H9 (cell line): ENCODE results near the gene STIMATE. TPM values are rescaled to one million over a fixed set of nuclear protein-coding genes. Genes with fewer than 3 reads are reported as not detected.

ENCODE experiments used
- DNase-seq: peaks from one replicate; pipeline ENCODE4 v3.0.0-alpha.2; 2017
- H2AFZ ChIP-seq: one replicate; pipeline ENCODE4 v1.6.1; 2013; ENCODE audit warnings: mild to moderate bottlenecking, low read length, control low read depth, moderate library complexity
- H2AK5ac ChIP-seq: 2 replicates; pipeline ENCODE4 v1.6.1; 2013; ENCODE audit warnings: low read length, control low read depth, mixed read lengths; ENCODE audit not compliant: insufficient read length
- H2BK120ac ChIP-seq: one replicate; pipeline ENCODE4 v1.6.1; 2013; ENCODE audit warnings: low read depth, mild to moderate bottlenecking, low read length, control low read depth, inconsistent platforms; ENCODE audit not compliant: poor library complexity, severe bottlenecking
- H2BK12ac ChIP-seq: 2 replicates; pipeline ENCODE4 v1.6.1; 2013; ENCODE audit warnings: low read length, control low read depth, mixed read lengths, low read depth; ENCODE audit not compliant: insufficient read length
- H2BK15ac ChIP-seq: 2 replicates; pipeline ENCODE4 v1.6.1; 2013; ENCODE audit warnings: low read depth, low read length, control low read depth
- H2BK20ac ChIP-seq: one replicate; pipeline ENCODE4 v1.6.1; 2013; ENCODE audit warnings: low read depth, mild to moderate bottlenecking, low read length, control low read depth, inconsistent platforms; ENCODE audit not compliant: poor library complexity, severe bottlenecking
- H2BK5ac ChIP-seq: 2 replicates; pipeline ENCODE4 v1.6.1; 2013; ENCODE audit warnings: low read length, control low read depth, mixed read lengths; ENCODE audit not compliant: insufficient read length
- H3K14ac ChIP-seq: 2 replicates; pipeline ENCODE4 v1.6.1; 2013; ENCODE audit warnings: low read length, control low read depth; ENCODE audit not compliant: insufficient read depth
- H3K18ac ChIP-seq: 2 replicates; pipeline ENCODE4 v1.6.1; 2013; ENCODE audit warnings: low read depth, mild to moderate bottlenecking, mixed read lengths, low read length, control low read depth; ENCODE audit not compliant: insufficient read length
- H3K23ac ChIP-seq: 2 replicates; pipeline ENCODE4 v1.6.1; 2013; ENCODE audit warnings: low read length, control low read depth, mixed read lengths, low read depth; ENCODE audit not compliant: insufficient read length
- H3K23me2 ChIP-seq: 2 replicates; pipeline ENCODE4 v1.6.1; 2013; ENCODE audit warnings: low read depth, mild to moderate bottlenecking, mixed read lengths, low read length, control low read depth; ENCODE audit not compliant: insufficient read length, poor library complexity, severe bottlenecking
- H3K27ac ChIP-seq: 2 replicates; pipeline ENCODE4 v1.5.1; 2013; ENCODE audit warnings: low read length, control low read depth, mixed read lengths, low read depth; ENCODE audit not compliant: insufficient read length
- H3K27me3 ChIP-seq: 2 replicates; pipeline ENCODE4 v1.6.1; 2013; ENCODE audit warnings: low read length, control low read depth, inconsistent platforms; ENCODE audit not compliant: insufficient read depth
- H3K4ac ChIP-seq: 2 replicates; pipeline ENCODE4 v1.6.1; 2013; ENCODE audit warnings: low read depth, mild to moderate bottlenecking, control low read depth, inconsistent platforms, low read length, moderate library complexity
- H3K4me1 ChIP-seq: 2 replicates; pipeline ENCODE4 v1.6.1; 2013; ENCODE audit warnings: low read length, control low read depth, inconsistent platforms; ENCODE audit not compliant: insufficient read depth
- H3K4me2 ChIP-seq: 2 replicates; pipeline ENCODE4 v1.6.1; 2013; ENCODE audit warnings: low read length, control low read depth, mixed read lengths; ENCODE audit not compliant: insufficient read length, insufficient read depth
- H3K56ac ChIP-seq: 2 replicates; pipeline ENCODE4 v1.6.1; 2013; ENCODE audit warnings: low read depth, mild to moderate bottlenecking, mixed read lengths, low read length, control low read depth; ENCODE audit not compliant: insufficient read length
- H3K79me1 ChIP-seq: 2 replicates; pipeline ENCODE4 v1.6.1; 2013; ENCODE audit warnings: low read depth, mild to moderate bottlenecking, moderate library complexity, low read length, control low read depth, inconsistent platforms; ENCODE audit not compliant: insufficient read depth, poor library complexity, severe bottlenecking
- H3K79me2 ChIP-seq: 2 replicates; pipeline ENCODE4 v1.6.1; 2013; ENCODE audit warnings: low read length, control low read depth, inconsistent platforms; ENCODE audit not compliant: insufficient read depth
- H3K9ac ChIP-seq: 2 replicates; pipeline ENCODE4 v1.6.1; 2013; ENCODE audit warnings: low read length, control low read depth, mixed read lengths; ENCODE audit not compliant: insufficient read length; ENCODE audit errors: extremely low read depth
- H3K9me3 ChIP-seq: one replicate; pipeline ENCODE4 v1.6.1; 2013; ENCODE audit warnings: low read depth, low read length, inconsistent platforms; ENCODE audit not compliant: control insufficient read depth
- H3T11ph ChIP-seq: one replicate; pipeline ENCODE4 v1.6.1; 2013; ENCODE audit warnings: mild to moderate bottlenecking, low read length, control low read depth, inconsistent platforms
- H4K20me1 ChIP-seq: one replicate; pipeline ENCODE4 v1.6.1; 2013; ENCODE audit not compliant: control insufficient read depth, insufficient read length, insufficient read depth
- H4K5ac ChIP-seq: 2 replicates; pipeline ENCODE4 v1.6.1; 2013; ENCODE audit warnings: low read depth, mild to moderate bottlenecking, mixed read lengths, low read length, control low read depth; ENCODE audit not compliant: insufficient read length
- H4K8ac ChIP-seq: replicated peaks from 2 replicates; pipeline ENCODE4 v1.6.1; 2013; ENCODE audit warnings: low read length, control low read depth, mixed read lengths, low read depth; ENCODE audit not compliant: insufficient read length
- H4K91ac ChIP-seq: 2 replicates; pipeline ENCODE4 v1.6.1; 2013; ENCODE audit warnings: low read depth, mild to moderate bottlenecking, moderate library complexity, mixed read lengths, low read length, control low read depth; ENCODE audit not compliant: insufficient read length
- H3K27ac Mint-ChIP-seq, 3 experiments: 2 replicates in 2 of 3; 3 replicates in 1 of 3; pipeline ENCODE4 v1.8.0; 2020 to 2021; ENCODE audit warnings: mixed read lengths in 3 of 3, mild to moderate bottlenecking in 1 of 3, moderate library complexity in 1 of 3
- H3K27me3 Mint-ChIP-seq: 2 replicates; pipeline ENCODE4 v1.8.0; 2021; ENCODE audit warnings: low read depth, mild to moderate bottlenecking, moderate library complexity, mixed read lengths
- H3K36me3 Mint-ChIP-seq, 3 experiments: 2 replicates in 2 of 3; 3 replicates in 1 of 3; pipeline ENCODE4 v1.8.0; 2020 to 2021; ENCODE audit warnings: low read depth in 3 of 3, mixed read lengths in 3 of 3; ENCODE audit not compliant: insufficient read depth in 1 of 3
- H3K4me1 Mint-ChIP-seq, 2 experiments: 2 replicates each; pipeline ENCODE4 v1.8.0; 2020; ENCODE audit warnings: mixed read lengths in 2 of 2
- H3K4me3 Mint-ChIP-seq, 2 experiments: 2 replicates in 1 of 2; 3 replicates in 1 of 2; pipeline ENCODE4 v1.8.0; 2020 to 2021; ENCODE audit warnings: mild to moderate bottlenecking in 2 of 2, mixed read lengths in 2 of 2, moderate library complexity in 1 of 2
- H3K9me3 Mint-ChIP-seq, 2 experiments: 2 replicates in 1 of 2; 3 replicates in 1 of 2; pipeline ENCODE4 v1.8.0; 2020; ENCODE audit warnings: mild to moderate bottlenecking in 2 of 2, mixed read lengths in 2 of 2, moderate library complexity in 1 of 2
- CTCF ChIP-seq: fragments of 200-600 bp; sonication (generic); conservative IDR thresholded peaks from 3 replicates; pipeline ENCODE4 v1.8.0; 2021; ENCODE audit warnings: antibody characterized with exemption, mild to moderate bottlenecking
- WGBS: extraction: QIAGEN DNeasy Blood & Tissue Kit; methylation state at CpG from one replicate; pipeline ENCODE4 v1.1.7; 2013; ENCODE audit warnings: missing lambda C conversion rate, low lambda C conversion rate, mixed read lengths; ENCODE audit not compliant: insufficient read length; ENCODE audit errors: extremely low coverage; 5-methylcytosine and 5-hydroxymethylcytosine counted together
- total RNA-seq: library from RNA; stranded (reverse); gene quantifications from 2 replicates; pipeline ENCODE4 v1.2.1, GENCODE V29; 2021

Gene STIMATE
- total RNA-seq, 1 experiment from 2014 or later: 25.6 TPM

- no peak overlapping the region for H3K4ac ChIP-seq
- no peak overlapping the region for H2AK5ac ChIP-seq
- no peak overlapping the region for H3K27ac ChIP-seq
- no peak overlapping the region for H3K56ac ChIP-seq
- no peaks in the 10 kb centered on the region for H3K4me1 ChIP-seq
- no peak overlapping the region for H3K23ac ChIP-seq
- no peak for DNase-seq
- H3K27me3 ChIP-seq: no peaks in the 10 kb centered on the region
- H3K23me2 ChIP-seq: no peaks in the 10 kb centered on the region
- H2BK12ac ChIP-seq: no peak overlapping the region
- no peaks in the 10 kb centered on the region for H3K9me3 ChIP-seq
- no peak overlapping the region for H2AFZ ChIP-seq
- Mint-ChIP-seq H3K4me1 (no peaks in the 10 kb centered on the region), H3K27me3 (no peaks in the 10 kb centered on the region), H3K27ac (no peak overlapping the region), H3K4me3 (no peak overlapping the region), H3K9me3 (no peaks in the 10 kb centered on the region), H3K36me3 (peaks cover 10 to 19% (median 18%) of the 10 kb centered on the region in 3 experiments; a peak in 6 of 7 replicates)
- H3T11ph ChIP-seq: no peak overlapping the region
- H4K20me1 ChIP-seq: no peaks in the 10 kb centered on the region
- H3K9ac ChIP-seq: no peak overlapping the region
- H3K79me1 ChIP-seq: no peaks in the 10 kb centered on the region
- no peak overlapping the region for H4K8ac ChIP-seq
- no peak overlapping the region for H3K18ac ChIP-seq
- H3K4me2 ChIP-seq: no peak overlapping the region
- H2BK20ac ChIP-seq: no peak overlapping the region
- no peak overlapping the region for H2BK15ac ChIP-seq
- H2BK5ac ChIP-seq: no peak overlapping the region
- no peak for TF ChIP-seq CTCF
- no peak overlapping the region for H4K5ac ChIP-seq
- H3K79me2 ChIP-seq: no peaks in the 10 kb centered on the region
- H4K91ac ChIP-seq: no peak overlapping the region
- no CpG with 5 or more reads among the region's 3 CpGs for whole genome bisulfite sequencing
- H3K14ac ChIP-seq: no peak overlapping the region
- H2BK120ac ChIP-seq: no peak overlapping the region
Observed at GRCh38 chr3:52917044-52917443, 19.7 kb upstream of the STIMATE start.
